K562 (cell line): ENCODE results near the gene RPS2. TPM values are rescaled to one million over a fixed set of nuclear protein-coding genes. Genes with fewer than 3 reads are reported as not detected.

Experiments used
- ATAC-seq: fragments of 200-7000 bp; cut with Tn5 transposase; 3 replicates; pipeline ENCODE4 v1.9.1; 2020; ENCODE audit warnings: moderate library complexity
- BruUV-seq: library from RNA; stranded (reverse); fragments of 400-500 nt; replicated peaks from 2 replicates; lab custom pipeline; 2021; lab: Mats Ljungman, UMichigan
- CTCF ChIA-PET: fragments of 300-600 bp; formaldehyde crosslinking; extraction: SDS; loops from one replicate; lab custom pipeline; 2021; ENCODE audit warnings: low intra/inter-chr PET ratio; lab: Yijun Ruan, JAX
- POLR2A ChIA-PET: fragments of 300-600, 350-650 bp; sonication (Branson Sonifier 250); formaldehyde crosslinking; extraction: SDS; loops from one replicate; lab custom pipeline; 2021; ENCODE audit warnings: antibody characterized with exemption, inconsistent platforms; lab: Yijun Ruan, JAX
- DNase-seq, 4 experiments: peaks; one replicate each; pipeline versions ENCODE4 v3.0.0 to v3.0.0-alpha.2; 2011 to 2018; ENCODE audit warnings: low spot score in 3 of 4, mixed read lengths in 3 of 4; ENCODE audit errors: extremely low read depth in 1 of 4
- FAIRE-seq: peaks from 2 replicates; lab custom pipeline; 2011; peaks lifted over from hg19 to GRCh38; lab: Jason Lieb, UNC
- H2AFZ ChIP-seq: 2 replicates; pipeline ENCODE4 v1.6.0; 2011; ENCODE audit warnings: low read depth, low read length, control low read depth, inconsistent platforms
- H3K27ac ChIP-seq: fragments of 200-600 bp; 3 replicates; pipeline ENCODE4 v1.8.0; 2011; ENCODE audit warnings: low read depth, mild to moderate bottlenecking, control low read depth, inconsistent platforms, low read length, moderate library complexity, mixed read lengths; ENCODE audit errors: extremely low read depth
- H3K27me3 ChIP-seq, 2 experiments: fragments of 300-600 bp in 1 of 2; 2 replicates in 1 of 2; 3 replicates in 1 of 2; pipeline versions ENCODE4 v1.6.0 to v1.8.0; 2011; ENCODE audit warnings: inconsistent platforms in 2 of 2, low read length in 2 of 2, mild to moderate bottlenecking in 1 of 2, mixed read lengths in 1 of 2, moderate library complexity in 1 of 2; ENCODE audit not compliant: control insufficient read depth in 2 of 2, insufficient read depth in 2 of 2
- H3K36me3 ChIP-seq: fragments of 300-600 bp; 3 replicates; pipeline ENCODE4 v1.8.0; 2011; ENCODE audit warnings: mild to moderate bottlenecking, low read length, inconsistent platforms; ENCODE audit not compliant: control insufficient read depth, insufficient read depth
- H3K4me1 ChIP-seq, 2 experiments: fragments of 200-600 bp in 1 of 2; replicated peaks in 1 of 2; 2 replicates in 1 of 2; 3 replicates in 1 of 2; pipeline versions ENCODE4 v1.5.1 to v1.8.0; 2011; ENCODE audit warnings: inconsistent platforms in 2 of 2, low read length in 2 of 2, mild to moderate bottlenecking in 1 of 2, mixed read lengths in 1 of 2, moderate library complexity in 1 of 2; ENCODE audit not compliant: control insufficient read depth in 2 of 2, insufficient read depth in 2 of 2
- H3K4me2 ChIP-seq: 2 replicates; pipeline ENCODE4 v1.6.1; 2011; ENCODE audit warnings: low read length, control low read depth, inconsistent platforms, mixed read lengths; ENCODE audit not compliant: insufficient read depth
- H3K4me3 ChIP-seq: fragments of 200-600 bp; sonication (generic), shearing (Covaris generic); 2 replicates; pipeline ENCODE4 v1.5.1; 2016; ENCODE audit warnings: control low read depth, inconsistent platforms
- H3K79me2 ChIP-seq: fragments of 200-600 bp; 3 replicates; pipeline ENCODE4 v1.8.0; 2011; ENCODE audit warnings: low read length, inconsistent platforms; ENCODE audit not compliant: control insufficient read depth, insufficient read depth
- H3K9ac ChIP-seq, 2 experiments: 2 replicates each; pipeline versions ENCODE4 v1.6.0 to v1.6.1; 2011; ENCODE audit warnings: low read depth in 2 of 2, low read length in 2 of 2, control low read depth in 1 of 2, inconsistent platforms in 1 of 2, mild to moderate bottlenecking in 1 of 2, mixed read lengths in 1 of 2; ENCODE audit not compliant: insufficient read depth in 1 of 2
- H3K9me1 ChIP-seq: one replicate; pipeline ENCODE4 v1.6.0; 2011; ENCODE audit warnings: inconsistent platforms, mild to moderate bottlenecking, low read length, moderate library complexity; ENCODE audit not compliant: control insufficient read depth, insufficient read depth
- H3K9me3 ChIP-seq: replicated peaks from 2 replicates; pipeline ENCODE4 v1.5.1; 2011; ENCODE audit warnings: low read depth, low read length, inconsistent platforms; ENCODE audit not compliant: control insufficient read depth, insufficient read depth
- H4K20me1 ChIP-seq: replicated peaks from 2 replicates; pipeline ENCODE4 v1.6.1; 2011; ENCODE audit warnings: low read length, inconsistent platforms, mixed read lengths; ENCODE audit not compliant: control insufficient read depth, insufficient read depth
- CHD1 ChIP-seq: fragments of 200-600 bp; sonication (generic); IDR thresholded peaks from one replicate; pipeline ENCODE4 v1.6.1; 2012; ENCODE audit warnings: mild to moderate bottlenecking, moderate library complexity, low read length, inconsistent platforms
- CSDE1 ChIP-seq, 2 experiments: fragments of 450-650 bp; IDR thresholded peaks; 2 replicates each; pipeline ENCODE4 v1.6.1; 2016; ENCODE audit warnings: mild to moderate bottlenecking in 1 of 2
- E2F3 ChIP-seq: fragments of 250-450 bp; sonication (Bioruptor Pico); IDR thresholded peaks from 2 replicates; pipeline ENCODE4 v1.4.0; 2020; ENCODE audit warnings: mild to moderate bottlenecking
- ELF1 ChIP-seq: fragments of 200-800 bp; sonication (Bioruptor generic); IDR thresholded peaks from 2 replicates; pipeline ENCODE4 v1.6.1; 2016; ENCODE audit warnings: missing genetic modification characterization, missing compliant biosample characterization
- ESRRA ChIP-seq: fragments of 450-650 bp; IDR thresholded peaks from 2 replicates; pipeline ENCODE4 v1.6.1; 2014; ENCODE audit warnings: low read depth, mild to moderate bottlenecking, moderate library complexity, borderline replicate concordance
- GABPA ChIP-seq: fragments of 200-800 bp; sonication (Bioruptor generic); conservative IDR thresholded peaks from 2 replicates; pipeline ENCODE4 v1.6.1; 2016; ENCODE audit warnings: low read depth, missing genetic modification characterization, missing compliant biosample characterization
- POLR2AphosphoS5 ChIP-seq: IDR thresholded peaks from 2 replicates; pipeline ENCODE4 v1.6.1; 2011; ENCODE audit warnings: mild to moderate bottlenecking, low read depth, low read length, moderate library complexity; ENCODE audit not compliant: control insufficient read depth, insufficient read depth
- RBM25 ChIP-seq: fragments of 200-400 bp; formaldehyde crosslinking; IDR thresholded peaks from 2 replicates; pipeline ENCODE4 v1.6.1; 2018; ENCODE audit warnings: low read length, low read depth, moderate library complexity; ENCODE audit not compliant: severe bottlenecking
- RBM39 ChIP-seq: fragments of 200-400 bp; formaldehyde crosslinking; optimal IDR thresholded peaks from 2 replicates; pipeline ENCODE3; 2018; ENCODE audit warnings: low read depth, low read length
- SREBF1 ChIP-seq: fragments of 150-350 bp; IDR thresholded peaks from 2 replicates; pipeline ENCODE4 v1.6.1; 2014; ENCODE audit warnings: antibody characterized with exemption, low read depth, low read length, borderline replicate concordance
- ZFX ChIP-seq: sonication (generic); formaldehyde crosslinking; IDR thresholded peaks from 2 replicates; pipeline ENCODE4 v1.8.0; 2022; ENCODE audit warnings: mild to moderate bottlenecking, missing genetic modification reagents, moderate library complexity
- ZNF143 ChIP-seq: sonication (generic); formaldehyde crosslinking; IDR thresholded peaks from 2 replicates; pipeline ENCODE4 v1.9.0; 2022; ENCODE audit warnings: mild to moderate bottlenecking, missing genetic modification reagents
- ZNF274 ChIP-seq: IDR thresholded peaks from 2 replicates; pipeline ENCODE4 v1.6.1; 2011; ENCODE audit warnings: low read depth, mild to moderate bottlenecking, low read length, moderate library complexity, borderline replicate concordance
- WGBS: fragments of 100-300 bp; shearing (Covaris generic); methylation state at CpG from one replicate; pipeline ENCODE4 v1.1.6; 2016; ENCODE audit warnings: low coverage, mixed read lengths; ENCODE audit not compliant: insufficient coverage; ENCODE audit errors: missing lambda C conversion rate; 5-methylcytosine and 5-hydroxymethylcytosine counted together
- in situ Hi-C: fragments of 300-500 bp; cut with MboI; formaldehyde crosslinking; loops from 4 replicates; pipeline ENCODE4 v1.15.0; 2018; ENCODE audit warnings: inconsistent platforms, mixed read lengths
- intact Hi-C: fragments of 100-400 bp; cut with micrococcal nuclease; formaldehyde crosslinking; loops from 2 replicates; pipeline ENCODE4 v1.14.2; 2022
- polyA plus RNA-seq, 8 experiments: library from polyadenylated mRNA; depleted of rRNA in 4 of 8; stranded (reverse) in 5 of 8; unstranded in 3 of 8; fragments of >200 nt; fragmentation: Nextera tagmentation in 2 of 8; fragmentation: Illumina TruSeq in 1 of 8; extraction: Ambion mirVana in 2 of 8; extraction: Trizol in 1 of 8; gene quantifications; 2 replicates each; pipeline versions ENCODE4 v1.2.1 to v1.2.3, GENCODE V29; 2011 to 2014; ENCODE audit warnings: inconsistent platforms in 1 of 8, missing spikeins in 1 of 8
- total RNA-seq, 7 experiments: library from RNA; depleted of rRNA in 6 of 7; stranded (reverse); fragments of >200 nt in 6 of 7; fragmentation: Illumina TruSeq in 2 of 7; extraction: Trizol in 2 of 7; gene quantifications; 2 replicates each; pipeline versions ENCODE4 v1.2.1 to v1.2.3, GENCODE V29; 2011 to 2021; ENCODE audit warnings: low replicate concordance in 1 of 7
- TF ChIP-seq, protein P1 (sequence below): fragments of 250-450 bp; sonication (Bioruptor Pico); IDR thresholded peaks from 2 replicates; pipeline ENCODE4 v1.4.0; 2020
- TF ChIP-seq, protein P2 (sequence below): fragments of 450-650 bp; formaldehyde crosslinking; IDR thresholded peaks from 2 replicates; pipeline ENCODE4 v1.4.0; 2020; ENCODE audit warnings: mild to moderate bottlenecking
- TF ChIP-seq, protein P3 (sequence below): fragments of 450-650 bp; IDR thresholded peaks from 2 replicates; pipeline ENCODE4 v1.6.1; 2016; ENCODE audit warnings: borderline replicate concordance

RPS2 gene
- total and polyA plus RNA-seq, 9 of the 15 experiments (the other 6 are each of a cell fraction or from before 2014, with no cell fraction given): 834 to 4,794 (median 3,793) TPM

DNA sequence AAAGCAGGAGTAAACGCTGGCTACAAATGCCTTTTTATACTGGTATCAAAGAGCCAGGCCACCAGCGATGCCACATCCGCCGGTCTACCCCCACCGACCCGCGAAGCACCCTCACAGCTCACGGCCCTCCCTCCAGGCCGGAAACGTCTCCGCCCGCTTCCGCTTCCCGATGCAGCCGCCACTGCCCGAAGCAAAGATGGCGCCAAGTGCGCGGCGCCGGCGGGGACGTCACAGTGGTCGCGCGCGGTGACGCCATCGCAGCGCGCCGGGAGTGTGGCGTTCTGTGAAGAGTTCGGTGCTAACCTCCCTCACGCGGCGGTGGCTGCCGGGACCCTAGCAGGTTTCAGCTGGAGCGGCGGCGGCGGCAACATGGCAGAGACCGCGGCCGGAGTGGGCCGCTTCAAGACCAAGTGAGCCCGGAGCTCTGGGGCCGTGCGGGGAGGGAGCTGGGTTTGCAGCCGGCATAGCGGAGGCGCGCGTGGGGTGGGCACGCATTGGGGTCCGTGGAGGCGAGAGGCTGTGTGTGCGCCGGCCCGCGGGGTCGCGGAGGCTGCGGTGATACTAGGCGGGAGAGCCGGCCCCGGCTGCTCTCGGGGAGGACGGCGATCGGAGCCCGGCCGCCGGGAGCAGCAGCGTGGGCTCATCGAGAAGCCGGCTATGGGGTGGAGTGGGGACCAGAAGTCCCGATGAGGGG lies 7.3 kb upstream of the RPS2 start, which contains the start of gene TBL3:
Gene TBL3 (plus strand): TSS at position 258 of the 694 bp plus-strand sequence. CDS start 112 bp downstream, at position 370.
- no peaks in the 10 kb centered on the region for H3K27me3 ChIP-seq
- peak within 1 kb of the TSS; percentile 91 for H3K4me2 ChIP-seq
- ChIA-PET CTCF (no interaction called here), POLR2A (interaction anchor here (0.6 to 2.2 kb wide), 16 partner anchors 8 to 503 kb away, joined by 3 to 16 read pairs (median 4); partner anchors contain the start of genes GFER, NDUFB10, NOXO1 and NPW)
- peak; percentile 81 to 97 (median 88) for DNase-seq
- peak within 1 kb of the TSS; percentile 90 to 99 for H3K9ac ChIP-seq
- H3K27ac ChIP-seq: peak within 1 kb of the TSS; percentile 84
- in situ Hi-C loops: no loop called here
- ATAC-seq: peak; percentile 97
- H3K79me2 ChIP-seq: peaks cover 38% of the 10 kb centered on the region
- no TSS peak for BruUV-seq
- H3K36me3 ChIP-seq: peaks cover 36% of the 10 kb centered on the region; the same call in 2 of the 3 replicates
- H4K20me1 ChIP-seq: no peaks in the 10 kb centered on the region
- H2AFZ ChIP-seq: peak within 1 kb of the TSS; percentile 96
- H3K9me3 ChIP-seq: no peaks in the 10 kb centered on the region
- peaks cover 3% of the 10 kb centered on the region for H3K9me1 ChIP-seq
- peaks cover 7 to 68% of the 10 kb centered on the region in 2 experiments; a peak in 4 of 5 replicates for H3K4me1 ChIP-seq
- 1% methylated on average over 66 of the region's 78 CpGs for WGBS
- H3K4me3 ChIP-seq: peak within 1 kb of the TSS; percentile 100
- intact Hi-C loops: no loop called here
- FAIRE-seq: peak; percentile 97
- TF ChIP-seq ESRRA (peak; percentile 77), CHD1 (peak; percentile 58), SREBF1 (0 out of 2 replicates have a peak, but pooled peaks have one; percentile 59), GABPA (peak; percentile 98), CSDE1 (IDR thresholded peaks at IDR 0.05) (peak in 1 of 2 experiments; percentile 98; a peak in 2 of 4 replicates), RBM39 (no peak), ZFX (CRISPR knock-in tag) (peak; percentile 92), POLR2AphosphoS5 (peak; percentile 67; the same call in 1 of the 2 replicates), E2F3 (CRISPR knock-in tag) (0 out of 2 replicates have a peak, but pooled peaks have one; percentile 48), RBM25 (no peak), ZNF143 (CRISPR knock-in tag) (peak; percentile 62; the same call in 1 of the 2 replicates), ELF1 (tag) (peak; percentile 99), ZNF274 (no peak)
- TF ChIP-seq, protein P1, sequence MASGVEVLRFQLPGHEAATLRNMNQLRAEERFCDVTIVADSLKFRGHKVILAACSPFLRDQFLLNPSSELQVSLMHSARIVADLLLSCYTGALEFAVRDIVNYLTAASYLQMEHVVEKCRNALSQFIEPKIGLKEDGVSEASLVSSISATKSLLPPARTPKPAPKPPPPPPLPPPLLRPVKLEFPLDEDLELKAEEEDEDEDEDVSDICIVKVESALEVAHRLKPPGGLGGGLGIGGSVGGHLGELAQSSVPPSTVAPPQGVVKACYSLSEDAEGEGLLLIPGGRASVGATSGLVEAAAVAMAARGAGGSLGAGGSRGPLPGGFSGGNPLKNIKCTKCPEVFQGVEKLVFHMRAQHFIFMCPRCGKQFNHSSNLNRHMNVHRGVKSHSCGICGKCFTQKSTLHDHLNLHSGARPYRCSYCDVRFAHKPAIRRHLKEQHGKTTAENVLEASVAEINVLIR: peak; percentile 100
- TF ChIP-seq, protein P2, sequence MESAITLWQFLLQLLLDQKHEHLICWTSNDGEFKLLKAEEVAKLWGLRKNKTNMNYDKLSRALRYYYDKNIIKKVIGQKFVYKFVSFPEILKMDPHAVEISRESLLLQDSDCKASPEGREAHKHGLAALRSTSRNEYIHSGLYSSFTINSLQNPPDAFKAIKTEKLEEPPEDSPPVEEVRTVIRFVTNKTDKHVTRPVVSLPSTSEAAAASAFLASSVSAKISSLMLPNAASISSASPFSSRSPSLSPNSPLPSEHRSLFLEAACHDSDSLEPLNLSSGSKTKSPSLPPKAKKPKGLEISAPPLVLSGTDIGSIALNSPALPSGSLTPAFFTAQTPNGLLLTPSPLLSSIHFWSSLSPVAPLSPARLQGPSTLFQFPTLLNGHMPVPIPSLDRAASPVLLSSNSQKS (CRISPR knock-in tag): no peak
- TF ChIP-seq, protein P3, sequence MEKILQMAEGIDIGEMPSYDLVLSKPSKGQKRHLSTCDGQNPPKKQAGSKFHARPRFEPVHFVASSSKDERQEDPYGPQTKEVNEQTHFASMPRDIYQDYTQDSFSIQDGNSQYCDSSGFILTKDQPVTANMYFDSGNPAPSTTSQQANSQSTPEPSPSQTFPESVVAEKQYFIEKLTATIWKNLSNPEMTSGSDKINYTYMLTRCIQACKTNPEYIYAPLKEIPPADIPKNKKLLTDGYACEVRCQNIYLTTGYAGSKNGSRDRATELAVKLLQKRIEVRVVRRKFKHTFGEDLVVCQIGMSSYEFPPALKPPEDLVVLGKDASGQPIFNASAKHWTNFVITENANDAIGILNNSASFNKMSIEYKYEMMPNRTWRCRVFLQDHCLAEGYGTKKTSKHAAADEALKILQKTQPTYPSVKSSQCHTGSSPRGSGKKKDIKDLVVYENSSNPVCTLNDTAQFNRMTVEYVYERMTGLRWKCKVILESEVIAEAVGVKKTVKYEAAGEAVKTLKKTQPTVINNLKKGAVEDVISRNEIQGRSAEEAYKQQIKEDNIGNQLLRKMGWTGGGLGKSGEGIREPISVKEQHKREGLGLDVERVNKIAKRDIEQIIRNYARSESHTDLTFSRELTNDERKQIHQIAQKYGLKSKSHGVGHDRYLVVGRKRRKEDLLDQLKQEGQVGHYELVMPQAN: peak; percentile 92
